Measurements from ENCODE around the gene TRIM10. TPM values are rescaled to one million over a fixed set of nuclear protein-coding genes. Genes with fewer than 3 reads are reported as not detected.

The TRIM10 gene
- total RNA-seq, 8 experiments from 2014 or later, result 0.05 to 1.2 (median 0.17) TPM; not detected in 3

GRCh38 chr6:30155520-30156261 lies 5.3 kb downstream of the TRIM10 start:
- H3K4me1 ChIP-seq (replicated peaks in 1 of 2), result no peaks in the 10 kb centered on the region
- ATAC-seq (replicated peaks in 6 of 8), result peak in 1 of 8 experiments; percentile 6
- no peak overlapping the region for H3K4me3 ChIP-seq
- 0 to 100% (median 67%) methylated on average over 1 to 2 of the region's 2 CpGs; no CpG with 5 or more reads in 2 of the 10 experiments for WGBS, 10 experiments
- in situ Hi-C loops (cut with MboI; ENCODE audit: low pct_unique_long_range_greater_than_20kb in 2 of 9, low sequenced_read_pairs in 9 of 9, unreplicated experiment in 9 of 9), result no loop called here
- no peak overlapping the region for H3K27ac ChIP-seq

GRCh38 chr6:30154709-30155519 lies 6.1 kb downstream of the TRIM10 start:
- in situ Hi-C loops (cut with MboI; ENCODE audit: low pct_unique_long_range_greater_than_20kb in 2 of 9, low sequenced_read_pairs in 9 of 9, unreplicated experiment in 9 of 9), result no loop called here
- H3K4me1 ChIP-seq (replicated peaks in 1 of 2), result no peaks in the 10 kb centered on the region
- no peak overlapping the region for H3K27ac ChIP-seq
- no peak overlapping the region for H3K4me3 ChIP-seq
- 0 to 59% (median 29%) methylated on average over 1 to 8 of the region's 12 CpGs; no CpG with 5 or more reads in 3 of the 10 experiments for WGBS, 10 experiments
- peak in 3 of 8 experiments; percentile 49 to 76 (median 62) for ATAC-seq (replicated peaks in 6 of 8)

GRCh38 chr6:30154061-30154460 lies 7.0 kb downstream of the TRIM10 start:
- Histone ChIP-seq H3K4me1 (replicated peaks in 1 of 2) (no peaks in the 10 kb centered on the region), H3K27ac (no peak overlapping the region), H3K4me3 (no peak overlapping the region)
- WGBS, 10 experiments, result 40 to 100% (median 100%) methylated on average over 1 to 2 of the region's 17 CpGs; no CpG with 5 or more reads in 7 of the 10 experiments
- no peak for ATAC-seq (replicated peaks in 6 of 8)
- in situ Hi-C loops (cut with MboI; ENCODE audit: low pct_unique_long_range_greater_than_20kb in 2 of 9, low sequenced_read_pairs in 9 of 9, unreplicated experiment in 9 of 9), result no loop called here

- Histone ChIP-seq H3K27ac (no peak overlapping the region), H3K4me3 (no peak overlapping the region), H3K4me1 (replicated peaks in 1 of 2) (no peaks in the 10 kb centered on the region)
- WGBS, 10 experiments, result 74 to 90% (median 80%) methylated on average over 1 to 3 of the region's 3 CpGs; no CpG with 5 or more reads in 6 of the 10 experiments
- ATAC-seq (replicated peaks in 6 of 8), result no peak
- in situ Hi-C loops (cut with MboI; ENCODE audit: low pct_unique_long_range_greater_than_20kb in 2 of 9, low sequenced_read_pairs in 9 of 9, unreplicated experiment in 9 of 9), result no loop called here
Observed at GRCh38 chr6:30152910-30153610, 8.0 kb downstream of the TRIM10 start.

GRCh38 chr6:30152016-30152673 lies 8.9 kb downstream of the TRIM10 start:
- Histone ChIP-seq H3K4me3 (no peak overlapping the region), H3K27ac (no peak overlapping the region), H3K4me1 (replicated peaks in 1 of 2) (no peaks in the 10 kb centered on the region)
- ATAC-seq (replicated peaks in 6 of 8), result no peak
- WGBS, 10 experiments, result 30 to 75% (median 59%) methylated on average over 2 to 4 of the region's 4 CpGs; no CpG with 5 or more reads in 1 of the 10 experiments
- in situ Hi-C loops (cut with MboI; ENCODE audit: low pct_unique_long_range_greater_than_20kb in 2 of 9, low sequenced_read_pairs in 9 of 9, unreplicated experiment in 9 of 9), result no loop called here

GRCh38 chr6:30151580-30151979 lies 9.4 kb downstream of the TRIM10 start:
- WGBS, 10 experiments, result 50 to 100% (median 77%) methylated on average over 1 to 3 of the region's 3 CpGs; no CpG with 5 or more reads in 4 of the 10 experiments
- no peaks in the 10 kb centered on the region for H3K4me1 ChIP-seq (replicated peaks in 1 of 2)
- no peak for ATAC-seq (replicated peaks in 6 of 8)
- no peak overlapping the region for H3K4me3 ChIP-seq
- H3K27ac ChIP-seq, result no peak overlapping the region
- in situ Hi-C loops (cut with MboI; ENCODE audit: low pct_unique_long_range_greater_than_20kb in 2 of 9, low sequenced_read_pairs in 9 of 9, unreplicated experiment in 9 of 9), result no loop called here

GRCh38 chr6:30150671-30151395 lies 10.2 kb downstream of the TRIM10 start:
- H3K27ac ChIP-seq, result no peak overlapping the region
- no peak for ATAC-seq (replicated peaks in 6 of 8)
- in situ Hi-C loops (cut with MboI; ENCODE audit: low pct_unique_long_range_greater_than_20kb in 2 of 9, low sequenced_read_pairs in 9 of 9, unreplicated experiment in 9 of 9), result no loop called here
- H3K4me1 ChIP-seq (replicated peaks in 1 of 2), result no peaks in the 10 kb centered on the region
- 60 to 93% (median 68%) methylated on average over 2 to 9 of the region's 10 CpGs; no CpG with 5 or more reads in 2 of the 10 experiments for WGBS, 10 experiments
- H3K4me3 ChIP-seq, result no peak overlapping the region

- in situ Hi-C loops (cut with MboI; ENCODE audit: low pct_unique_long_range_greater_than_20kb in 2 of 9, low sequenced_read_pairs in 9 of 9, unreplicated experiment in 9 of 9), result loop anchor here in 2 of 9 experiments (25.0 kb wide), 1 partner anchor 313 kb away; the partner anchor contains the start of gene HLA-G (in 2 of the 2)
- no peak for ATAC-seq (replicated peaks in 6 of 8)
- H3K4me1 ChIP-seq (replicated peaks in 1 of 2), result no peaks in the 10 kb centered on the region
- H3K4me3 ChIP-seq, result no peak overlapping the region
- no peak overlapping the region for H3K27ac ChIP-seq
- 0 to 85% (median 43%) methylated on average over 1 to 7 of the region's 7 CpGs; no CpG with 5 or more reads in 1 of the 10 experiments for WGBS, 10 experiments
Observed at GRCh38 chr6:30149858-30150550, 11.0 kb downstream of the TRIM10 start.

- Histone ChIP-seq H3K27ac (no peak overlapping the region), H3K4me1 (replicated peaks in 1 of 2) (no peaks in the 10 kb centered on the region), H3K4me3 (no peak overlapping the region)
- in situ Hi-C loops (cut with MboI; ENCODE audit: low pct_unique_long_range_greater_than_20kb in 2 of 9, low sequenced_read_pairs in 9 of 9, unreplicated experiment in 9 of 9), result loop anchor here in 2 of 9 experiments (25.0 kb wide), 1 partner anchor 312 kb away; the partner anchor contains the start of gene HLA-G (in 2 of the 2)
- no peak for ATAC-seq (replicated peaks in 6 of 8)
- WGBS, 10 experiments, result 25 to 100% (median 43%) methylated on average over 1 to 3 of the region's 3 CpGs; no CpG with 5 or more reads in 3 of the 10 experiments
Observed at GRCh38 chr6:30149234-30149633, 11.8 kb downstream of the TRIM10 start.

- 20 to 60% (median 60%) methylated on average over 1 to 3 of the region's 3 CpGs; no CpG with 5 or more reads in 7 of the 10 experiments for WGBS, 10 experiments
- Histone ChIP-seq H3K4me3 (no peak overlapping the region), H3K27ac (no peak overlapping the region), H3K4me1 (replicated peaks in 1 of 2) (no peaks in the 10 kb centered on the region)
- in situ Hi-C loops (cut with MboI; ENCODE audit: low pct_unique_long_range_greater_than_20kb in 2 of 9, low sequenced_read_pairs in 9 of 9, unreplicated experiment in 9 of 9), result loop anchor here in 2 of 9 experiments (25.0 kb wide), 1 partner anchor 310 kb away; the partner anchor contains the start of gene HLA-G (in 2 of the 2)
- ATAC-seq (replicated peaks in 6 of 8), result no peak
Observed at GRCh38 chr6:30147096-30147495, 13.9 kb downstream of the TRIM10 start.

GRCh38 chr6:30145818-30146217 lies 15.2 kb downstream of the TRIM10 start:
- Histone ChIP-seq H3K4me1 (replicated peaks in 1 of 2) (no peaks in the 10 kb centered on the region), H3K4me3 (no peak overlapping the region), H3K27ac (no peak overlapping the region)
- WGBS, 10 experiments, result 0 to 43% (median 30%) methylated on average over 1 to 6 of the region's 7 CpGs; no CpG with 5 or more reads in 3 of the 10 experiments
- in situ Hi-C loops (cut with MboI; ENCODE audit: low pct_unique_long_range_greater_than_20kb in 2 of 9, low sequenced_read_pairs in 9 of 9, unreplicated experiment in 9 of 9), result loop anchor here in 2 of 9 experiments (25.0 kb wide), 1 partner anchor 309 kb away; the partner anchor contains the start of gene HLA-G (in 2 of the 2)
- ATAC-seq (replicated peaks in 6 of 8), result no peak
